Activated B cell treated with CpG ODN at 0.5 μM for 24 hours (primary cell): ENCODE results near the gene HOMER1. TPM values are rescaled to one million over a fixed set of nuclear protein-coding genes. Genes with fewer than 3 reads are reported as not detected.

Source experiments
- ATAC-seq: fragments of 200-7000 bp; cut with Tn5 transposase; one replicate; pipeline ENCODE4 v1.10.0; 2021; ENCODE audit warnings: low read depth, mild to moderate bottlenecking, moderate library complexity
- CTCF ChIA-PET: fragments of 350-600 bp; sonication (Branson Sonifier 250); formaldehyde crosslinking; loops from one replicate; lab custom pipeline; 2021; ENCODE audit warnings: antibody characterized with exemption; lab: Charles Lee
- POLR2A ChIA-PET: fragments of 350-600 bp; sonication (Branson Sonifier 250); formaldehyde crosslinking; loops from one replicate; lab custom pipeline; 2021; ENCODE audit warnings: antibody characterized with exemption; lab: Charles Lee
- DNase-seq: peaks from one replicate; pipeline ENCODE4 v3.0.0; 2022
- H3K27ac Mint-ChIP-seq: one replicate; pipeline ENCODE4 v1.8.0; 2020; ENCODE audit warnings: mixed read lengths
- H3K27me3 Mint-ChIP-seq: one replicate; pipeline ENCODE4 v1.8.0; 2021; ENCODE audit warnings: mixed read lengths
- H3K36me3 Mint-ChIP-seq: one replicate; pipeline ENCODE4 v1.8.0; 2021; ENCODE audit warnings: low read depth, mixed read lengths
- H3K4me1 Mint-ChIP-seq: one replicate; pipeline ENCODE4 v1.8.0; 2021; ENCODE audit warnings: mixed read lengths
- H3K4me3 Mint-ChIP-seq: one replicate; pipeline ENCODE4 v1.8.0; 2020; ENCODE audit warnings: mild to moderate bottlenecking, mixed read lengths
- H3K9me3 Mint-ChIP-seq: one replicate; pipeline ENCODE4 v1.8.0; 2020; ENCODE audit warnings: mixed read lengths
- intact Hi-C: fragments of 100-400 bp; cut with micrococcal nuclease; formaldehyde crosslinking; loops from one replicate; pipeline ENCODE4 v1.15.1; 2024
- total RNA-seq: library from RNA; stranded (reverse); gene quantifications from 2 replicates; pipeline ENCODE4 v1.2.3, GENCODE V29; 2022
- TF ChIP-seq, protein P1 (sequence below): fragments of 200-600 bp; IDR thresholded peaks from one replicate; pipeline ENCODE4 v1.8.0; 2022; ENCODE audit warnings: antibody characterized with exemption, mild to moderate bottlenecking

The HOMER1 gene
- total RNA-seq, 1 donor from 2014 or later, result 3.2 TPM

GRCh38 chr5:79546782-79547428 lies 33.0 kb upstream of the HOMER1 start:
- CTCF ChIA-PET, result no interaction called here

DNA sequence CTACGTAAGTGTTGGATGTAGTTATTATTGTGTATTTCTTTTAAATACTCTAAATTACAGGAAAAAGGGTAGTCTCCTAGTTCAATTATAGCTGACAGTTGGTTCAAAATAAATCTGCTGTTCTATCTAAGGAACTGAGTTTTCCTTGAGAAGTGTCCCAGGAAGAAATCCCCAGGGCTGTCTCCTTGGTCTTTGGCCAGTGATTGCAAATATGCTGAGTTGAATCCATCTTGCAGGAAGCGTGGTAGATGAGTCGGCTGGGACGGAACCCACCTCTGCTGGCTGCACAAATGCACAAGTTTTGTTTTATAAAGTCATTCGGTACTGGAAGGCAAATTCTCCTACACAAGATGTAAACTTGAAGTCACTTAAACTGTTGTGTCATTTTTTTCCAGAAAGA lies 30.2 kb upstream of the HOMER1 start:
- TF ChIP-seq, protein P1, sequence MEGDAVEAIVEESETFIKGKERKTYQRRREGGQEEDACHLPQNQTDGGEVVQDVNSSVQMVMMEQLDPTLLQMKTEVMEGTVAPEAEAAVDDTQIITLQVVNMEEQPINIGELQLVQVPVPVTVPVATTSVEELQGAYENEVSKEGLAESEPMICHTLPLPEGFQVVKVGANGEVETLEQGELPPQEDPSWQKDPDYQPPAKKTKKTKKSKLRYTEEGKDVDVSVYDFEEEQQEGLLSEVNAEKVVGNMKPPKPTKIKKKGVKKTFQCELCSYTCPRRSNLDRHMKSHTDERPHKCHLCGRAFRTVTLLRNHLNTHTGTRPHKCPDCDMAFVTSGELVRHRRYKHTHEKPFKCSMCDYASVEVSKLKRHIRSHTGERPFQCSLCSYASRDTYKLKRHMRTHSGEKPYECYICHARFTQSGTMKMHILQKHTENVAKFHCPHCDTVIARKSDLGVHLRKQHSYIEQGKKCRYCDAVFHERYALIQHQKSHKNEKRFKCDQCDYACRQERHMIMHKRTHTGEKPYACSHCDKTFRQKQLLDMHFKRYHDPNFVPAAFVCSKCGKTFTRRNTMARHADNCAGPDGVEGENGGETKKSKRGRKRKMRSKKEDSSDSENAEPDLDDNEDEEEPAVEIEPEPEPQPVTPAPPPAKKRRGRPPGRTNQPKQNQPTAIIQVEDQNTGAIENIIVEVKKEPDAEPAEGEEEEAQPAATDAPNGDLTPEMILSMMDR, result no peak
- H3K4me1 Mint-ChIP-seq, result no peaks in the 10 kb centered on the region
- H3K4me3 Mint-ChIP-seq, result no peak overlapping the region
- H3K27me3 Mint-ChIP-seq, result no peaks in the 10 kb centered on the region
- ATAC-seq, result no peak
- POLR2A ChIA-PET, result no interaction called here
- CTCF ChIA-PET, result no interaction called here
- DNase-seq, result no peak
- intact Hi-C loops, result no loop called here
- no peaks in the 10 kb centered on the region for H3K36me3 Mint-ChIP-seq
- H3K9me3 Mint-ChIP-seq, result no peaks in the 10 kb centered on the region
- no peak overlapping the region for H3K27ac Mint-ChIP-seq

More at GRCh38 chr5:79546782-79547428, 33.0 kb upstream of the HOMER1 start:
- Mint-ChIP-seq H3K4me1 (no peaks in the 10 kb centered on the region), H3K27me3 (peaks cover 1% of the 10 kb centered on the region), H3K27ac (no peak overlapping the region), H3K36me3 (no peaks in the 10 kb centered on the region), H3K4me3 (no peak overlapping the region), H3K9me3 (peaks cover 2% of the 10 kb centered on the region)
- no peak for ATAC-seq
- DNase-seq, result no peak
- intact Hi-C loops, result no loop called here
- POLR2A ChIA-PET, result no interaction called here
- TF ChIP-seq, protein P1, result no peak

DNA sequence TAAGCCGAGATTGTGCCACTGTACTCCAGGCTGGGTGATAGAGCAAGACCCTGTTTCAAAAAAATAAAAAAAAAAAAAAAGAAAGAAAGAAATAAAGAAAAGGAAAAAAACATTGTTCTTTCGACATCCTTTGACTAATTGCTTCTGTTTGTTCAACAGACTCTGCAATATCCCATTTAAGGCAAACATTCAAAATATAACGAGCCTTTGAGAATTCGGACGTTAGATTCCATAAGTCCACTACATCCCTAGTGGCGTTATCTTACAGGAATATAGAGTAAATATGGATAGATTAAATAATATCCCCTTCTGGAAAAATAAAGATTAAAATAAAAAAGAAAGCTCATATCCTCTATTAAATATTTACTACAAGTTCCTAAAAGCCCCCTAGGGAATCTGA lies 27.0 kb upstream of the HOMER1 start:
- H3K27ac Mint-ChIP-seq, result no peak overlapping the region
- H3K4me1 Mint-ChIP-seq, result no peaks in the 10 kb centered on the region
- intact Hi-C loops, result no loop called here
- no peaks in the 10 kb centered on the region for H3K36me3 Mint-ChIP-seq
- H3K4me3 Mint-ChIP-seq, result no peak overlapping the region
- ATAC-seq (no peak), DNase-seq (no peak)
- TF ChIP-seq, protein P1, result no peak
- CTCF ChIA-PET, result no interaction called here
- H3K9me3 Mint-ChIP-seq, result no peaks in the 10 kb centered on the region
- peaks cover 10% of the 10 kb centered on the region for H3K27me3 Mint-ChIP-seq
- POLR2A ChIA-PET, result no interaction called here

GRCh38 chr5:79536193-79536906 lies 22.4 kb upstream of the HOMER1 start:
- no peaks in the 10 kb centered on the region for H3K4me1 Mint-ChIP-seq
- DNase-seq (no peak), ATAC-seq (no peak)
- intact Hi-C loops, result no loop called here
- CTCF ChIA-PET, result no interaction called here
- H3K36me3 Mint-ChIP-seq, result no peaks in the 10 kb centered on the region
- POLR2A ChIA-PET, result no interaction called here
- H3K27me3 Mint-ChIP-seq, result peaks cover 14% of the 10 kb centered on the region
- no peak overlapping the region for H3K27ac Mint-ChIP-seq
- H3K9me3 Mint-ChIP-seq, result no peaks in the 10 kb centered on the region
- no peak overlapping the region for H3K4me3 Mint-ChIP-seq
- TF ChIP-seq, protein P1, result no peak

- peaks cover 17% of the 10 kb centered on the region for H3K27me3 Mint-ChIP-seq
- no peaks in the 10 kb centered on the region for H3K4me1 Mint-ChIP-seq
- intact Hi-C loops, result no loop called here
- CTCF ChIA-PET, result no interaction called here
- DNase-seq (no peak), ATAC-seq (no peak)
- no peak overlapping the region for H3K4me3 Mint-ChIP-seq
- POLR2A ChIA-PET, result no interaction called here
- H3K9me3 Mint-ChIP-seq, result no peaks in the 10 kb centered on the region
- no peak overlapping the region for H3K27ac Mint-ChIP-seq
- TF ChIP-seq, protein P1, result no peak
- no peaks in the 10 kb centered on the region for H3K36me3 Mint-ChIP-seq
These were observed 21.7 kb upstream of the HOMER1 start for GRCh38 chr5:79535477-79536192.
